Astrocyte (in vitro differentiated cells and primary cell): Measurements from ENCODE around the gene MYO9A. TPM values are rescaled to one million over a fixed set of nuclear protein-coding genes. Genes with fewer than 3 reads are reported as not detected.

Source experiments
- DNase-seq: peaks from one replicate; pipeline ENCODE4 v3.0.0-alpha.2; 2010; ENCODE audit warnings: low read depth
- FAIRE-seq: peaks from 2 replicates; lab custom pipeline; 2011; peaks lifted over from hg19 to GRCh38; lab: Jason Lieb, UNC
- H2AFZ ChIP-seq: 2 replicates; pipeline ENCODE4 v1.6.0; 2012; ENCODE audit warnings: low read depth, low read length, inconsistent platforms
- H3K27ac ChIP-seq: 2 replicates; pipeline ENCODE4 v1.5.1; 2011; ENCODE audit warnings: low read depth, low read length, inconsistent platforms
- H3K27me3 ChIP-seq: 2 replicates; pipeline ENCODE4 v1.6.0; 2011; ENCODE audit warnings: low read length, inconsistent platforms; ENCODE audit not compliant: insufficient read depth
- H3K36me3 ChIP-seq: 2 replicates; pipeline ENCODE4 v1.5.1; 2011; ENCODE audit warnings: low read length, inconsistent platforms; ENCODE audit not compliant: insufficient read depth
- H3K4me1 ChIP-seq: 2 replicates; pipeline ENCODE4 v1.5.1; 2011; ENCODE audit warnings: low read length, inconsistent platforms; ENCODE audit not compliant: insufficient read depth
- H3K4me2 ChIP-seq: 2 replicates; pipeline ENCODE4 v1.6.0; 2012; ENCODE audit warnings: low read length, inconsistent platforms
- H3K4me3 ChIP-seq: 2 replicates; pipeline ENCODE4 v1.5.1; 2011; ENCODE audit warnings: low read depth, mild to moderate bottlenecking, low read length, inconsistent platforms; ENCODE audit not compliant: insufficient read depth
- H3K79me2 ChIP-seq: 2 replicates; pipeline ENCODE4 v1.6.0; 2012; ENCODE audit warnings: mild to moderate bottlenecking, low read length, inconsistent platforms; ENCODE audit not compliant: insufficient read depth
- H3K9ac ChIP-seq: 2 replicates; pipeline ENCODE4 v1.6.0; 2012; ENCODE audit warnings: mild to moderate bottlenecking, low read length, inconsistent platforms
- H3K9me3 ChIP-seq: 2 replicates; pipeline ENCODE4 v1.5.1; 2012; ENCODE audit warnings: low read depth, mild to moderate bottlenecking, low read length, inconsistent platforms; ENCODE audit not compliant: insufficient read depth
- H4K20me1 ChIP-seq: 2 replicates; pipeline ENCODE4 v1.6.0; 2012; ENCODE audit warnings: low read length, inconsistent platforms; ENCODE audit not compliant: insufficient read depth
- H3K27ac Mint-ChIP-seq: one replicate; pipeline ENCODE4 v1.8.0; 2021; ENCODE audit warnings: mild to moderate bottlenecking, mixed read lengths; ENCODE audit not compliant: unreplicated experiment
- H3K27me3 Mint-ChIP-seq: one replicate; pipeline ENCODE4 v1.8.0; 2021; ENCODE audit warnings: low read depth, mixed read lengths; ENCODE audit not compliant: unreplicated experiment
- H3K36me3 Mint-ChIP-seq: one replicate; pipeline ENCODE4 v1.8.0; 2021; ENCODE audit warnings: low read depth, mixed read lengths; ENCODE audit not compliant: unreplicated experiment
- H3K4me1 Mint-ChIP-seq: one replicate; pipeline ENCODE4 v1.8.0; 2021; ENCODE audit warnings: low read depth, mixed read lengths; ENCODE audit not compliant: unreplicated experiment
- H3K4me3 Mint-ChIP-seq: one replicate; pipeline ENCODE4 v1.8.0; 2021; ENCODE audit warnings: mild to moderate bottlenecking, moderate library complexity, mixed read lengths; ENCODE audit not compliant: unreplicated experiment
- H3K9me3 Mint-ChIP-seq: one replicate; pipeline ENCODE4 v1.8.0; 2021; ENCODE audit warnings: mild to moderate bottlenecking, mixed read lengths; ENCODE audit not compliant: unreplicated experiment
- EZH2 ChIP-seq: IDR thresholded peaks from 2 replicates; pipeline ENCODE4 v1.6.1; 2012; ENCODE audit warnings: mild to moderate bottlenecking, low read length, inconsistent platforms; ENCODE audit not compliant: insufficient read depth
- total RNA-seq: library from RNA; stranded (reverse); gene quantifications from 2 replicates; pipeline ENCODE4 v1.2.1, GENCODE V29; 2021
- TF ChIP-seq, protein P1 (sequence below): IDR thresholded peaks from 2 replicates; pipeline ENCODE4 v1.5.1; 2011; ENCODE audit warnings: low read depth, mild to moderate bottlenecking, inconsistent platforms, low read length, moderate library complexity; ENCODE audit not compliant: insufficient read depth

The MYO9A gene
- total RNA-seq, 1 donor from 2014 or later = 26.4 TPM

DNA sequence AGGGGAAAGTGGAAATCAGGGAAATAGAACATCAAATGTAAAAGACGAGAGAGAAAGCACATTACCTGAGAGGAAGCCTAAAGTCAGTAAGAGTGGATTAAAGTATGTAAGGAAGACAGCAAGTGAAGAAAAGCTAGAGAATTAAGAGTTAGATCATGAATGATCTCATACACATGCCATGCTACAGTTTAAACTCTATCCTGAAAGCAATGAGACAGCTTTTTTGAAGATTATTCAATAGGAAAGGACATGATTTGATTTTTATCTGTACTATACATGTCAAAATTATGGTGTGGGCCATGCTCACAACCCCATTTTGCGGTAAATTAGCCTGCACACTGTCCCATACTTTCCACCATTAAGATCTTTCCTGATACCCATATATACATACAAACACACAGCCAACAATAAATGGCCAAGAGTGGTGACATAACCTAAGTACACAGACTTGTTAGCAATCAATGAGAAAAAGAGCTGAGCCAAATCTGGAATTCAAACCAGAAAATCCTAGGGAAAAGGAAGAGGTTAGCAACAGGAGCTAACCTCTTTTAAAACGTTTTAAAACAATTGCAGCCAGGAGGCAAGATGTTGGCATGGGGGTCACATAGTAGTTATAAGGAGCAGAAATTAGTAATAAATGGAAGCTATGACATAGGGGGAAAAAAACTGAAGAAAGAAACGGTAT, 4.5 kb downstream of the MYO9A start:
- Histone ChIP-seq H2AFZ (no peak overlapping the region), H3K4me1 (peaks cover 7% of the 10 kb centered on the region), H3K9me3 (no peaks in the 10 kb centered on the region), H3K4me3 (no peak overlapping the region), H3K27ac (no peak overlapping the region), H3K27me3 (no peaks in the 10 kb centered on the region), H3K36me3 (no peaks in the 10 kb centered on the region), H3K79me2 (peaks cover 70% of the 10 kb centered on the region), H3K4me2 (no peak overlapping the region), H3K9ac (no peak overlapping the region), H4K20me1 (peaks cover 56% of the 10 kb centered on the region)
- FAIRE-seq (peak; percentile 37), DNase-seq (no peak)
- Mint-ChIP-seq H3K36me3 (no peaks in the 10 kb centered on the region), H3K27ac (peak overlapping the region; percentile 2), H3K27me3 (no peaks in the 10 kb centered on the region), H3K4me3 (peak overlapping the region; percentile 43), H3K9me3 (no peaks in the 10 kb centered on the region), H3K4me1 (peaks cover 19% of the 10 kb centered on the region)
- TF ChIP-seq, protein P1, sequence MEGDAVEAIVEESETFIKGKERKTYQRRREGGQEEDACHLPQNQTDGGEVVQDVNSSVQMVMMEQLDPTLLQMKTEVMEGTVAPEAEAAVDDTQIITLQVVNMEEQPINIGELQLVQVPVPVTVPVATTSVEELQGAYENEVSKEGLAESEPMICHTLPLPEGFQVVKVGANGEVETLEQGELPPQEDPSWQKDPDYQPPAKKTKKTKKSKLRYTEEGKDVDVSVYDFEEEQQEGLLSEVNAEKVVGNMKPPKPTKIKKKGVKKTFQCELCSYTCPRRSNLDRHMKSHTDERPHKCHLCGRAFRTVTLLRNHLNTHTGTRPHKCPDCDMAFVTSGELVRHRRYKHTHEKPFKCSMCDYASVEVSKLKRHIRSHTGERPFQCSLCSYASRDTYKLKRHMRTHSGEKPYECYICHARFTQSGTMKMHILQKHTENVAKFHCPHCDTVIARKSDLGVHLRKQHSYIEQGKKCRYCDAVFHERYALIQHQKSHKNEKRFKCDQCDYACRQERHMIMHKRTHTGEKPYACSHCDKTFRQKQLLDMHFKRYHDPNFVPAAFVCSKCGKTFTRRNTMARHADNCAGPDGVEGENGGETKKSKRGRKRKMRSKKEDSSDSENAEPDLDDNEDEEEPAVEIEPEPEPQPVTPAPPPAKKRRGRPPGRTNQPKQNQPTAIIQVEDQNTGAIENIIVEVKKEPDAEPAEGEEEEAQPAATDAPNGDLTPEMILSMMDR = no peak
- no peak for TF ChIP-seq EZH2

DNA sequence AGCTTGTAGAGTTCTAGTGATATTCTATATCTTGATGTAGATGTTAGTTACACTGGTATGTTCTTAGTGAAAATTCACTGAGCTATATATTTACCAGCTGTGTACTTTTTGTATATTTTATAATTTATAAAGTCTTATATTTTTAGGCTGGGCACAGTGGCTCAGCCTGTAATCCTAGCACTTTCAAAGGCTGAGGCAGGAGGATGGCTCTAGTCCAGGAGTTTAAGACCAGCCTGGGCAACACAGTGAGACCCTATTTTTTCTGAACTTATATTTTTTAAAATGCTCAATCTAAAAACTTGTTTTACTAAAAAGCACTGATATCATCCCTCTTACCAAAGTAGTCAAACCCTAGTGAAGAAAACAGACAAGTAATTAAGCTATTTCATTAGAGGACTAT, 5.1 kb downstream of the MYO9A start:
- Mint-ChIP-seq H3K4me3 (no peak overlapping the region), H3K27me3 (no peaks in the 10 kb centered on the region), H3K27ac (no peak overlapping the region), H3K36me3 (no peaks in the 10 kb centered on the region), H3K4me1 (peaks cover 19% of the 10 kb centered on the region), H3K9me3 (no peaks in the 10 kb centered on the region)
- DNase-seq (no peak), FAIRE-seq (no peak)
- Histone ChIP-seq H3K4me3 (no peak overlapping the region), H3K9me3 (no peaks in the 10 kb centered on the region), H3K4me2 (no peak overlapping the region), H3K9ac (no peak overlapping the region), H3K36me3 (no peaks in the 10 kb centered on the region), H2AFZ (no peak overlapping the region), H4K20me1 (peaks cover 61% of the 10 kb centered on the region), H3K27me3 (no peaks in the 10 kb centered on the region), H3K79me2 (peaks cover 77% of the 10 kb centered on the region), H3K4me1 (peaks cover 7% of the 10 kb centered on the region), H3K27ac (no peak overlapping the region)
- no peak for TF ChIP-seq EZH2
- TF ChIP-seq, protein P1 = no peak

DNA sequence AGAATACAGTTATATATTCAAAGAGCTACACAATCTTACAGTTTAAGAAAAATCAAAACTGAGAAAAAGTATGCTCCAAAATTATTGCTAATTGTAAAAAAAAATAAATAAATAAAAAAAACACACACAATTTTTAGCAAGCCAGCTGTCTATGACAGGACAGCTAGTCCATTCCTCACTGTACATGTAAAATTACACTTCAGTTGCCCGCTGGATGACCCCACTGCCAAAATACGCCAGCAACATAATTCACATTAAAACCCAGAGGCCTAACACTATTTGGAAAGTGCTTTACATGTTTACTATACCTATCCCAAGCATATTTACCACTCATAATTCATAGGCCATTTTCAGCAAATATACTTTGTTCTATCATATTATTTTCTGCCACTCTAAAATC, 5.8 kb downstream of the MYO9A start:
- no peaks in the 10 kb centered on the region for H3K9me3 ChIP-seq
- DNase-seq (no peak), FAIRE-seq (no peak)
- H3K79me2 ChIP-seq = peaks cover 80% of the 10 kb centered on the region
- no peak overlapping the region for H2AFZ ChIP-seq
- no peak overlapping the region for H3K9ac ChIP-seq
- Mint-ChIP-seq H3K27ac (no peak overlapping the region), H3K9me3 (no peaks in the 10 kb centered on the region), H3K27me3 (no peaks in the 10 kb centered on the region), H3K36me3 (no peaks in the 10 kb centered on the region), H3K4me3 (no peak overlapping the region), H3K4me1 (peaks cover 20% of the 10 kb centered on the region)
- H3K4me1 ChIP-seq = peaks cover 7% of the 10 kb centered on the region
- H3K36me3 ChIP-seq = no peaks in the 10 kb centered on the region
- no peak overlapping the region for H3K4me2 ChIP-seq
- H4K20me1 ChIP-seq = peaks cover 66% of the 10 kb centered on the region
- H3K27me3 ChIP-seq = no peaks in the 10 kb centered on the region
- no peak overlapping the region for H3K27ac ChIP-seq
- TF ChIP-seq, protein P1 = no peak
- TF ChIP-seq EZH2 = no peak
- no peak overlapping the region for H3K4me3 ChIP-seq
